PFSK-1 (cell line): ENCODE measurements around the gene PIGR.

Experiments used
- FOXP2 ChIP-seq: optimal IDR thresholded peaks from 2 replicates; pipeline ENCODE3; 2011; ENCODE audit warnings: borderline replicate concordance, control low read depth, inconsistent platforms; ENCODE audit not compliant: insufficient read depth; ENCODE audit errors: extremely low read length, extremely low read depth
- POLR2AphosphoS5 ChIP-seq: IDR thresholded peaks from 2 replicates; pipeline ENCODE4 v1.6.1; 2012; ENCODE audit warnings: low read depth, mild to moderate bottlenecking, control low read depth, low read length, moderate library complexity
- SIN3A ChIP-seq: IDR thresholded peaks from 2 replicates; pipeline ENCODE4 v1.6.1; 2012; ENCODE audit warnings: mild to moderate bottlenecking, low read length, moderate library complexity, borderline replicate concordance; ENCODE audit not compliant: insufficient read depth
- TAF1 ChIP-seq: IDR thresholded peaks from 2 replicates; pipeline ENCODE4 v1.6.1; 2012; ENCODE audit warnings: low read length, control low read depth, borderline replicate concordance; ENCODE audit not compliant: insufficient read depth
- TF ChIP-seq, protein P1 (sequence below), 2 experiments: IDR thresholded peaks; 2 replicates each; pipeline versions ENCODE4 v1.6.1 to v1.8.0; 2011 to 2012; ENCODE audit warnings: low read depth in 2 of 2, low read length in 2 of 2, control low read depth in 1 of 2, inconsistent platforms in 1 of 2, mild to moderate bottlenecking in 1 of 2, moderate library complexity in 1 of 2; ENCODE audit not compliant: insufficient read depth in 1 of 2

Gene PIGR

GRCh38 chr1:206962272-206962671, 16.0 kb upstream of the PIGR start:
- TF ChIP-seq SIN3A (no peak), TAF1 (no peak), POLR2AphosphoS5 (no peak), FOXP2 (no peak)
- TF ChIP-seq, protein P1, sequence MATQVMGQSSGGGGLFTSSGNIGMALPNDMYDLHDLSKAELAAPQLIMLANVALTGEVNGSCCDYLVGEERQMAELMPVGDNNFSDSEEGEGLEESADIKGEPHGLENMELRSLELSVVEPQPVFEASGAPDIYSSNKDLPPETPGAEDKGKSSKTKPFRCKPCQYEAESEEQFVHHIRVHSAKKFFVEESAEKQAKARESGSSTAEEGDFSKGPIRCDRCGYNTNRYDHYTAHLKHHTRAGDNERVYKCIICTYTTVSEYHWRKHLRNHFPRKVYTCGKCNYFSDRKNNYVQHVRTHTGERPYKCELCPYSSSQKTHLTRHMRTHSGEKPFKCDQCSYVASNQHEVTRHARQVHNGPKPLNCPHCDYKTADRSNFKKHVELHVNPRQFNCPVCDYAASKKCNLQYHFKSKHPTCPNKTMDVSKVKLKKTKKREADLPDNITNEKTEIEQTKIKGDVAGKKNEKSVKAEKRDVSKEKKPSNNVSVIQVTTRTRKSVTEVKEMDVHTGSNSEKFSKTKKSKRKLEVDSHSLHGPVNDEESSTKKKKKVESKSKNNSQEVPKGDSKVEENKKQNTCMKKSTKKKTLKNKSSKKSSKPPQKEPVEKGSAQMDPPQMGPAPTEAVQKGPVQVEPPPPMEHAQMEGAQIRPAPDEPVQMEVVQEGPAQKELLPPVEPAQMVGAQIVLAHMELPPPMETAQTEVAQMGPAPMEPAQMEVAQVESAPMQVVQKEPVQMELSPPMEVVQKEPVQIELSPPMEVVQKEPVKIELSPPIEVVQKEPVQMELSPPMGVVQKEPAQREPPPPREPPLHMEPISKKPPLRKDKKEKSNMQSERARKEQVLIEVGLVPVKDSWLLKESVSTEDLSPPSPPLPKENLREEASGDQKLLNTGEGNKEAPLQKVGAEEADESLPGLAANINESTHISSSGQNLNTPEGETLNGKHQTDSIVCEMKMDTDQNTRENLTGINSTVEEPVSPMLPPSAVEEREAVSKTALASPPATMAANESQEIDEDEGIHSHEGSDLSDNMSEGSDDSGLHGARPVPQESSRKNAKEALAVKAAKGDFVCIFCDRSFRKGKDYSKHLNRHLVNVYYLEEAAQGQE (IDR thresholded peaks at IDR 0.05; ENCODE audit: insufficient read depth in 1 of 2, low read depth in 2 of 2, low read length in 2 of 2): no peak

DNA sequence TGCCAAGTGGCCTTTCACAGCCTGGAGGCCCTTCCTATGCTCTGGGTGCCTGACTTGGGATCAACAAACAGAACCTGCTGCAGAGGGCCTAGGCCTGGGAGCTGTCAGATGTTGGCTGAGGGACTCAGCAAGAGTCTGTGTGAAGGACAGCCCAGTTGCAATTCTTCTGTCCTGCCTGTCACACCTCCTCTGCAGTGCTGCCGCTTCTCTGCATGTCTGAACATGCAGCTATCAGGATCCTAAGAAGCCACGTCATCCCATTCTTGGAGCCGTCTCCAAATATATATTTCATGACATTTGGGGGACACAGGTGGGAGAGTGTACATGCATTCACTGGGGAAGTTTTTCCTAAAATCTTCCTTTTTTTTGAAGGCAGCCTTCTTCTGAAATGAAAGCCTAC, 15.4 kb upstream of the PIGR start:
- TF ChIP-seq SIN3A (no peak), FOXP2 (no peak), POLR2AphosphoS5 (no peak), TAF1 (no peak)
- TF ChIP-seq, protein P1 (IDR thresholded peaks at IDR 0.05; ENCODE audit: insufficient read depth in 1 of 2, low read depth in 2 of 2, low read length in 2 of 2): no peak

GRCh38 chr1:206960676-206961386, 14.6 kb upstream of the PIGR start:
- TF ChIP-seq POLR2AphosphoS5 (no peak), SIN3A (no peak), TAF1 (no peak), FOXP2 (no peak)
- TF ChIP-seq, protein P1 (IDR thresholded peaks at IDR 0.05; ENCODE audit: insufficient read depth in 1 of 2, low read depth in 2 of 2, low read length in 2 of 2): no peak

GRCh38 chr1:206958144-206958543, 11.9 kb upstream of the PIGR start:
- TF ChIP-seq SIN3A (no peak), TAF1 (no peak), POLR2AphosphoS5 (no peak), FOXP2 (no peak)
- TF ChIP-seq, protein P1 (IDR thresholded peaks at IDR 0.05; ENCODE audit: insufficient read depth in 1 of 2, low read depth in 2 of 2, low read length in 2 of 2): no peak

DNA sequence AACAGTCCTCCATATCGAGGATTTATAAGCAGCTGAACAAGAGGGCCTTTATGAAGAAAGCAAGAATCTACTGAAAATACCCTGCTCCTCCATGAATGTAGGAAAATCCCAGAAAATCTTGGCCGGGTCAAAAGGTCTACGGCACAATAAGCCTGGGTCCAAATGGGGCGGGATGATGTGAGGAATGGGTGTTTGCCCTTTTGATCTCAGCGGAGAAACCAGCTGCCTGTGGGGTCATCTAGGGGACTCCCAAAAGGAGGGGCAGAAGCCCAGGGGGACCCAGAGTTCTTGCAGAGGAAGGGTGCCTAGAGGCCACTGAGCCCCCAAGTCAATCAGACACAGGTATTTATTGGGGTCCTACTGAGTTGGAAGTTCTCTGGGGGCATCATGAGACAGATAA, 11.4 kb upstream of the PIGR start:
- TF ChIP-seq, protein P1 (IDR thresholded peaks at IDR 0.05; ENCODE audit: insufficient read depth in 1 of 2, low read depth in 2 of 2, low read length in 2 of 2): no peak
- no peak for TF ChIP-seq TAF1
- no peak for TF ChIP-seq SIN3A
- no peak for TF ChIP-seq FOXP2
- no peak for TF ChIP-seq POLR2AphosphoS5
